SIG-M5 treated with dmso at 0.1 percent for 504 hours (cell line): ENCODE results near the gene STEAP4.
"Not testable (repeated sequence)": the region's sequence is repeated elsewhere in the genome, so short reads cannot be mapped to it uniquely, and the experiment has no call there.

Experiments
- DNase-seq: peaks from one replicate; lab custom pipeline; 2025; ENCODE audit not compliant: unreplicated experiment; lab: John Stamatoyannopoulos, UW

STEAP4 gene

GRCh38 chr7:88314061-88314491 is 7.4 kb upstream of the STEAP4 start:
- DNase-seq, result no peak

DNA sequence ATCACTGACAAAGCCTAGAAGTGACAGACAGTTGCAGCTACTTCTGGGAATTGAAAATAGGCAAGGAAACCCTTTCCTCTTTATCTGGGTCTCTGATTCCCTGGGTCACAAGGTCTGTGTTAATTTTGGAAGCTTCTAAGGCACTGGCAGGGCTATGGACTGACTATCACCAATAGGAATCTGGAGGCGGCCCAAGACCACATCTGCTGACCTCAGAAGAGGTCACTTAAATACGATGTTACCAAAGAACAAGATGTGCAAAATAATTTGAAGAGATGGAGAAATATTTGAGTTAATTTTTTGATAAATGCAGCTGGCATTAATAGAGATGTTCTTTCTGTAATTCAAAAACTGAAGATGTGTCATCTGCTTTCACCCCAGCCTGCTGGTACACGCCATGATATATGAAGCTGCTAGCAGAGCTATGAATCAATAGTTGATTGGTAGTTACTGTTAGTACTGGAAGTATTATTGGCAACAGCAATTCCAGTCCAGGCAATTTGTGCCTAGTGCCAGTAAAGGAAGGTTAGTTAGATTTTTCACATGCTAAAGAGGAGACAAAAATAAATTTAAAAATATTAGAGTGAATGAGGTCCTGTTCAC is 5.5 kb upstream of the STEAP4 start:
- DNase-seq, result no peak

DNA sequence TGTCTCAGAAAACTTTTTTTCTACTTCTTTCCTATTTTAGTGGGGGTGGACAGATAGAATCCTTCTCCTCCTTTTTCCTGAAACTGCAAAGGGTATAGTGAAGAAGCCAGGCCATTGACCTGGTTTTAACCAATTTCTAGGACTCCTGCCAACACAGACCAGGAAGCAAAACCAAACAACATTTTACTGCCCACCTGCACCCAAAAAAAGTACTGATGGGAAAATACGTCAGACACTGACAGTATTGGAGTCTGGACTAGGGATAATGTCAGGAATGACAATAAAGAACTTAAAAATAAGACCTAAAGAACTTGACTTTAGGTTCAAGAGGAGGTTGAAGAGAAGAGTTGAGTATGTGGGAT is 5.0 kb upstream of the STEAP4 start:
- DNase-seq, result no peak

GRCh38 chr7:88310956-88311674 is 4.4 kb upstream of the STEAP4 start:
- DNase-seq, result no peak

DNA sequence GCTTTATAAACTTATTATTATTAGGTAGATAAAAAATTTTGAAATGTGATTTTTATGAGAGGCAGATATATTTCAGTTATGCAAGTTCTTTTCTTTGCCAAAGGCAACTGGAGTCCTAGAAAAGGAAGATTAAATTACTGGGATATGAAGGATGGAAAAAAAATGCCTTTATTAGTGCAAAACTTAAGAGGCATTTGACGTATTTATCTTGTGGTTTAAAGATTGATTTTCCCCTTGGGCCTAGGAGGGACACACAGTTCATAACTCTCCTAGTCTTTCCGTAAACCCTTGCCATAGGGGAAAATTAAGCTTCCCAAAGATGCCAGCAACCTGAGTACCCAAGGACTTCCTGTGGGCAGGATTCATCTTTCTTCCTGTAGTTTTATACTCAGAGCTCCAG is 3.1 kb upstream of the STEAP4 start:
- no peak for DNase-seq

- DNase-seq, result no peak
Measured at GRCh38 chr7:88307823-88308222, 1.1 kb upstream of the STEAP4 start.

DNA sequence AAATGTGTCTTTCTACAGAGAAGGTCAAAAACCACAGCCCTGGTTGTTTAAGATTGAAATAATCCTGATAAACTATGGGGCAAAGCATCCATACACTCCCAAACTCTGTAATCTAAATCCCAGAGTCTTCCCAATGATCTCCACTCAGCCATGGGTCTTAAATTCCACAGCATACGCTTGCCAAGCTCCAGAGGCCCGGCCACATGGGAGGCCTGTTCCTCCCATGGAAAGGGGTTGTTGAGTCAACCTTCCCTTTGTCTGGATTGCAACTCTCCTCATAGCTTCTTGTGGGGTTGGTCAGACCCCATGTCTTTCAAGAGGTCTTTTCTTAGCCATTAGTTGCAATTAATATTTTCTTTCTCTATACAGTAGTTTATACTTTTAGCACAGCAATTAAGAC is 718 bp upstream of the STEAP4 start:
- DNase-seq, result no peak

DNA sequence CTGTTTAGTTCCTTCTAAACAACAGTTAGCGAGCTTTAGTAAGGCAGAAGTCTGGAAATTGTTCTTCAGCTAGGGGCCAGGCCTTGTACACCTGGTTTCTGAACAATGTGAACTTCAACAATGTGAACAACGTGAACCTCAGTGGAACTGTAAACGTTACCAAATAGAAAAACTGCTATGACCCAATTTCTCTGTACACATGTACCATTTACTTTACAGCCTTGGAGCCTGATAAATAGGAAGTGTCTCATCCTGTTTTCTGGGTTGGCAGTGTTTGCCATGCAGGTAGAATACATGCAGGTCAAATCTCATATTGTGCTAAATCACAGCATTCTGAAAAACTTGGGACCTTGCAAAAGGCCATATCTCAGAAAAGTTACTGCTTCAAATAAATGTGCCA is 1.6 kb downstream of the STEAP4 start:
- no peak for DNase-seq

DNA sequence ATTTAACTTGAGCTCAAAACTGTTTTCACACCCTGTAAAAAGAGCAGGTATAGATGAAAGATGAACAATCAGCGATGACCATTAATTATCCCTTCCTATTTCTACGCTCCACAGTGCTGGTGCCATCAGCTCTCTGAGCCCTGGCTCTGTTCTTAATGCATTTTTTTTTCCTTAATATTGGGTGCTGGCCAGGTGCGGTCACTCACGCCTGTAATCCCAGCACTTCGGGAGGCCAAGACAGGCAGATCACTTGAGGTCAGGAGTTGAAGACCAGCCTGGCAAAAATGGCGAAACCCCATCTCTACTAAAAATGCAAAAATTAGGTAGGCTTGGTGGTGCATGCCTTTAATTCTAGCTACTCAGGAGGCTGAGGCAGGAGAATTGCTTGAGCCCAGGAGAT is 4.2 kb downstream of the STEAP4 start:
- no peak for DNase-seq

- no peak for DNase-seq
Measured at GRCh38 chr7:88301924-88302323, 4.8 kb downstream of the STEAP4 start.

GRCh38 chr7:88300401-88300945 is 6.2 kb downstream of the STEAP4 start:
- no peak for DNase-seq

DNA sequence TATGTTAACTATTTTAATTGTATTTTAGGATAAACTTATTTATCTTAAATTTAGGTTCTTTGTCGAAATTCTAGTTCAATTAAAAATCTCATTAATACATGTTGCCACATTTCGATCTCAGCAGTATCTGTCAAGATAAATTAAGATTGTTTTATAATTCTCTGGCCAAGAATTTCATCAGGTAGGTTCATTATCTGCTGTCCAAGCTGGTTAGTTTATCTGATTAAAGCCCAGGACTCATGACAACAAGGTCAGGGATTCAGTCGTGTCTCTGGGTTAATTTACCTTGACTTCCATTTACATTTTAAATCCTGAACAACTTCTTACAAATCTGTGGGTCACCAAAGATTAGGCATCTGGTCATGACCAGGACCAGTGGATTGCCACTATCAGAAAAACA is 7.6 kb downstream of the STEAP4 start:
- DNase-seq, result no peak

DNA sequence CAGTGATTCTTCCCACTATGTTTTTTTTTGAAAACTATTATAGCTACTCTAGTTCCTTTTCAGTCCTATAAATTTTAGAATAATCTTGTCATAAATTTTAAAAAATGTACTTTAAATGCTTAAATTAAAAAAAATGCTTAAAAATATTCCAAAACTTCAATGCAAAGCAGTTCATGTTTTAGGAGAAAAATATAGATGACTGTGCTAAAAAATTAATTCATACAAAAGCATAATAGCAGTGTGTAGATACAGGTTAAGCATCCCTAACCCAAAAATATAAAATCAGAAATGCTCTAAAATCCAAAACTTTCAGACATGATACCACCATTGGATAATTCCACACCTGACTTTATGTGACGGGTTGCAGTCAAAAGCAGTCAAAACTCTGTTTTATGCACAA is 12.8 kb downstream of the STEAP4 start:
- no peak for DNase-seq

- DNase-seq, result peak; percentile 45
Measured at GRCh38 chr7:88291398-88292173, 15.1 kb downstream of the STEAP4 start.

- no peak for DNase-seq
Measured at GRCh38 chr7:88290491-88290890, 16.2 kb downstream of the STEAP4 start.

DNA sequence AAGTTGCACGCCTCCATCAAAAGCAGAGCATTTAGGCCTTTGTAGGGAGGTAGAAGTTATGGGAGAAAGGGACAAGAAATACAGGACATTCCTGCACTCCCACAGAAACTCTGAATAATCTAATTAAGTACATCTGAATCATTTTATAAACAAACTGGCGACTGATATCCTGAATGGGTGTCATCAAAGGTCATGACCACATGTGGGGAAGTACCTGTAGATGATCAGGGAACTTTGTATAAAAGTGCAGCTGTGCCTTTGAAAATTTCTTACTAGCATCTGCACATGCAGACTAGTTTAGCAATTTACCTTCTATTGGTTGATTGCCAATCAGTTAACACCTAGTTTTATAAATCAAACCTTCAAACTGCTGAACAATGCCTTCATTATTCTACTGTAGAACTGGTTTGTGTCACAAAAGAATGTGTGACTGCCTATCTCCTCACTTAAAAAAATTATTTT is 17.1 kb downstream of the STEAP4 start:
- DNase-seq, result no peak

- peak; percentile 12 for DNase-seq
Measured at GRCh38 chr7:88281749-88282148, 24.9 kb downstream of the STEAP4 start.

DNA sequence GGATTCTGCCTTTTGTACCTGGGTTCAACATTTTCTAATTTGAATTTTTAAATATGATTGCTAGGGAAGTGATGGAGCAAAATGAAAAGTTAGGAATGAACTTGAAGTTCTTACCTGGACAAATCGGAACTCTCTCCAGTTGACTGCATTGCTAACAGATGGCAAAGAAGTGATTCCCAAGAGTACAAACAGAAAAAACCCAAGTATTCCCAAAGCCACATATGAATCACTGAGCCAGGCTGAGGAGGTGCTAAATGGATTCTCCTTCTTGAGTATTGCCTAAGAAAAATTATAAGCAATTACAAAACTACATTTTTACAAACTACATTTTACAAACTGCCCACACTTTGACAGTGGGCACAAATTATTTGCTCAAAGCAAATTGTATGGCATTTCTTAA is 25.9 kb downstream of the STEAP4 start:
- DNase-seq, result no peak

DNA sequence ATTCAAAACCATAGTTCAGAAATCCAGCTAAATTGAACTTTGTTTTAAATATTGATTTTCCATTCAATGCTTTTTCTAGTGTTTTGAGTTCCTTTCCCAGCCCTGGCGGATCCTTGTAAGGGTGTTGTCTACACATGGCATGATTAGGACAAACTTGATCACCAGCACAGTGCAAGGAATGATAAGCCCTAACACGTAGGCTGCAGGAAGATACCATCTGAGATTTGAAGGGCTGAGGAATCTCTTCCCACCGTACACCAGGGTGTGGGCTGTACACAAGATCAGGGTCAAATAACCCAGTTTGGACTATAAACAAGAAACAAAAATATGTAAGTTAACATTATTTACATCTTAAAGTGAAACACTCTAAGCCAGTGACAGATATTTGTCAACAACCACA is 27.4 kb downstream of the STEAP4 start:
- no peak for DNase-seq

GRCh38 chr7:88278881-88279280 is 27.8 kb downstream of the STEAP4 start:
- peak; percentile 44 for DNase-seq

DNA sequence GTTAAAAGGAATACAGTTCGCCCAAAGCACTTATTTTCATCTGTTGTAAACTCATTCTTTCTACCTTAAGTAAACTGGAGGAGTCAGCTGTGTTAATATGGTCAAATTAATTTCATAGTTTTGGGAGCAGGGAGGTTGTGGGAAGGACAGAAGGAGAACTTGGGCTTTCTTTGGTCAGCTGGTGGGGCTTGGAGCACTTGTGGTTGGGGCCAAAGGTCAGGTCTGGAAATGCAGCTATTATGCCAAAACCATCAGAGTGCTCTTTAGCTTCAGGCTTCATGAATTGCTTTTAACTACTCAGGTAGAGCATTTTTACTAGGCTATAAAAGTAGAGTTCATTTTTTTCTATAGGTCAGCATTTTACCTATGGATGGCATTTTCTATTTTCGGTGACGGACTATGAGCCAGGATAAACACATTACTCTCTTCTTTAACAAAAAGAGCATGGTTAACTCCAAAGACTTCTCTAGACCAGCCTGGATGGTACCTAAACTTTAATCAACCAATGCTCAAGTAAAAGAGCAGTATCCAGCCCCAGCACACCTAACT is 30.0 kb downstream of the STEAP4 start:
- DNase-seq, result no peak

DNA sequence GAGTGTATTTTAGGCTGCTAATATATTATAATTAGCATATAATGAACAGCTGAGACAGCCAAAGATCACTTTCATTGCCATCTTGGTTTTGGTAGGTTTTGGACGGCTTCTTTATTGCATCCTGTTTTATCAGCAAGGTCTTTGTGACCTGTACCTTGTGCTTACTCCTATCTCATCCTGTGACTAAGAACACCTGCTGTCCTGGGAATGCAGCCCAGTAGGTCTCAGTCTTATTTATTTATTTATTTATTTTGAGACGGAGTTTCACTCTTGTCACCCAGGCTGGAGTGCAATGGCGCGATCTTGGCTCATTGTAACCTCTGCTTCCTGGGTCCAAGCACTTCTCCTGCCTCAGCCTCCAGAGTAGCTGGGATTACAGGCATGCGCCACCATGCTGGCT is 31.8 kb downstream of the STEAP4 start:
- not testable (repeated sequence) for DNase-seq
